Esophagus (tissue), 2 donors: ENCODE results near the gene SNAP29. TPM values are rescaled to one million over a fixed set of nuclear protein-coding genes. Genes with fewer than 3 reads are reported as not detected.
"Not testable (repeated sequence)": the region's sequence is repeated elsewhere in the genome, so short reads cannot be mapped to it uniquely, and the experiment has no call there.

Source experiments
- H3K27ac ChIP-seq, 2 donors: one replicate each; pipeline ENCODE4 v1.5.1; 2013; ENCODE audit warnings: low read depth in 2 of 2, mild to moderate bottlenecking in 2 of 2, inconsistent platforms in 1 of 2, low read length in 1 of 2, moderate library complexity in 1 of 2
- H3K27me3 ChIP-seq, 2 donors: one replicate each; pipeline ENCODE4 v1.6.1; 2013; ENCODE audit warnings: low read length in 2 of 2, control low read depth in 1 of 2, mild to moderate bottlenecking in 1 of 2; ENCODE audit not compliant: insufficient read depth in 2 of 2, control insufficient read depth in 1 of 2
- H3K36me3 ChIP-seq, 2 donors: one replicate each; pipeline ENCODE4 v1.6.1; 2013; ENCODE audit warnings: low read length in 1 of 2; ENCODE audit not compliant: control insufficient read depth in 2 of 2, insufficient read depth in 2 of 2
- H3K4me1 ChIP-seq, 2 donors: one replicate each; pipeline ENCODE4 v1.6.1; 2013; ENCODE audit warnings: low read length in 1 of 2; ENCODE audit not compliant: control insufficient read depth in 2 of 2, insufficient read depth in 2 of 2
- H3K4me3 ChIP-seq, 2 donors: one replicate each; pipeline ENCODE4 v1.5.1; 2013; ENCODE audit warnings: low read length in 2 of 2, mild to moderate bottlenecking in 2 of 2, low read depth in 1 of 2, moderate library complexity in 1 of 2
- H3K9me3 ChIP-seq, 2 donors: one replicate each; pipeline ENCODE4 v1.6.1; 2013; ENCODE audit warnings: mild to moderate bottlenecking in 2 of 2, low read depth in 1 of 2, low read length in 1 of 2, moderate library complexity in 1 of 2; ENCODE audit not compliant: control insufficient read depth in 2 of 2, insufficient read depth in 1 of 2
- WGBS, 2 donors: extraction: QIAGEN DNeasy Blood & Tissue Kit; methylation state at CpG; one replicate each; pipeline ENCODE4 v1.1.7; 2013; 5-methylcytosine and 5-hydroxymethylcytosine counted together
- polyA plus RNA-seq, 2 donors: library from polyadenylated mRNA; stranded (reverse); fragments of 200-250 nt; gene quantifications; one replicate each; pipeline ENCODE4 v1.2.3, GENCODE V29; 2013
- donor health status: healthy with polysubstance abuse.
- donor health status: Bipolar disorder and iron deficiency.

The SNAP29 gene
- polyA plus RNA-seq, 2 donors: 13.1 to 22.0 TPM

- peak overlapping the region; percentile 68 to 82 for H3K27ac ChIP-seq
- no peaks in the 10 kb centered on the region for H3K27me3 ChIP-seq
- WGBS, 2 donors: 50 to 58% methylated on average over 3 of the region's 3 CpGs
- no peak overlapping the region for H3K4me3 ChIP-seq
- H3K4me1 ChIP-seq: peaks cover 0 to 5% of the 10 kb centered on the region in 2 donors
- H3K9me3 ChIP-seq: no peaks in the 10 kb centered on the region
- H3K36me3 ChIP-seq: no peaks in the 10 kb centered on the region
These were observed 46.2 kb downstream of the SNAP29 start for GRCh38 chr22:20904980-20905355.

DNA sequence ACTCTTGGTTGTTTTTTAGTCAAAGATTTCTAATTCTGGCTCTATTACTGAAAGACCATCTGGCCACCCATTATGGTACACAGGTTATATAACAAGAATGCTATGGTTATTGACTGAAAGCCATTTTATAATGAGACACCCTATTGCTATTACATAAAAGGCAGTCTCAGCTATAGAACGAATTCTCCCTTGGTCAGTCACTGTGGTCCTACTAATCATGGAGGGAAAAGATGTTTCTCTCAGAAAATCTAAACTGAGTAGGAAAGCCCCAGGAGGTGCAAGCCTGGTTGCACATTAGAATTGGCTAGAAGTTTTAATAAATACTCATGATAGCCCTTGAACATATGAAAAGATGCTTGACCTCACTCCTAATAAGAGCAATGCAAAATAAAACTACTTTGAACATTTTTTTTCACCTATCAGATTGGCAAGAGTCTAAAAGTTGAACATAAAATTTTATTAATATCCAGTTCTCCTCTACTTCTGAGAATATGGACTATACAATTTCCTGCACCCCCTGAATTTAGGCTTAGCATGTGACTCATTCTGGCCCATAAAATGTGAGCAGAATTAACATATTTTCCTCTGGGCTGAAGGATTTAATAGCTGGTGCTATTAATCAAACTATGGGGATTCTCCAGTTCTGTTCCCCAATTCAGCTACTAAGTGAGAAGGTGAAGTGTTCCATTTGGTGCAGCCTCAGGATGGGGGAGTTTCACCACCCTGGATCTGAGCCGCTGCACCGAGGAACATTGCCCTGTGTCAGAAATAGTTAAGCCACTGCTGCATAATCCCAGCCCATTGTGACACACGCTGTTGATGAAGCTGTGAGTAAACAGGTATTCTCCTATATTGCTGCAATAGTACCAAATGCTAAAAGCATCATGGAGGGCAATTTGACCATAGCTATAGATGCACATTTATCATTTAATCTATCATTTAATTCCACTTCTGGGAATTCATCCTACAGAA is 46.9 kb downstream of the SNAP29 start:
- no peaks in the 10 kb centered on the region for H3K27me3 ChIP-seq
- peaks cover 0 to 5% of the 10 kb centered on the region in 2 donors for H3K4me1 ChIP-seq
- no peaks in the 10 kb centered on the region for H3K9me3 ChIP-seq
- no peaks in the 10 kb centered on the region for H3K36me3 ChIP-seq
- H3K27ac ChIP-seq: no peak overlapping the region
- H3K4me3 ChIP-seq: no peak overlapping the region
- 51 to 59% methylated on average over 4 of the region's 4 CpGs for WGBS, 2 donors

- Histone ChIP-seq H3K36me3 (no peaks in the 10 kb centered on the region), H3K27ac (no peak overlapping the region), H3K4me3 (no peak overlapping the region), H3K27me3 (no peaks in the 10 kb centered on the region), H3K9me3 (no peaks in the 10 kb centered on the region), H3K4me1 (peaks cover 0 to 5% of the 10 kb centered on the region in 2 donors)
- 79 to 85% methylated on average over 3 of the region's 3 CpGs for WGBS, 2 donors
These were observed 47.6 kb downstream of the SNAP29 start for GRCh38 chr22:20906387-20906767.

- not testable (repeated sequence) for H3K4me3 ChIP-seq, H3K27ac ChIP-seq, H3K9me3 ChIP-seq, H3K27me3 ChIP-seq, H3K36me3 ChIP-seq, H3K4me1 ChIP-seq
- WGBS, 2 donors: 94 to 95% methylated on average over 5 of the region's 5 CpGs
These were observed 49.9 kb downstream of the SNAP29 start for GRCh38 chr22:20908717-20909116.

- Histone ChIP-seq H3K27ac (no peak overlapping the region), H3K4me3 (no peak overlapping the region), H3K36me3 (no peaks in the 10 kb centered on the region), H3K4me1 (no peaks in the 10 kb centered on the region), H3K9me3 (no peaks in the 10 kb centered on the region), H3K27me3 (no peaks in the 10 kb centered on the region)
- WGBS, 2 donors: 72 to 74% methylated on average over 6 of the region's 6 CpGs
These were observed 50.9 kb downstream of the SNAP29 start for GRCh38 chr22:20909543-20910303.

DNA sequence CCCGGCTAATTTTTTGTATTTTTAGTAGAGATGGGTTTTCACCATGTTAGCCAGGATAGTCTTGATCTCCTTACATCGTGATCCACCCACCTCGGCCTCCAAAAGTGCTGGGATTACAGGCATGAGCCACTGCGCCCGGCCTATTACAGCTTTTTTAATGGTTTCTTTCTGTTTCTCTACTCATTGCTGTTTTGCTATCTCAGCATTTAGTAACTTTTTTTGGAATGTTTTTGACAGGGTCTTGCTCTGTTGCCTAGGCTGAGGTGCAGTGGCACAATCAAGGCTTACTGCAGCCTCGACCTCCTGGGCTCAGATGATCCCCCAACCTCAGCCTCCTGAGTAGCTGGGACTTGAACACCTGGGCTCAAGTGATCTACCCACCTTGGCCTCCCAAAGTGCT is 53.7 kb downstream of the SNAP29 start:
- Histone ChIP-seq H3K27ac (no peak overlapping the region), H3K27me3 (no peaks in the 10 kb centered on the region)
- 83 to 87% methylated on average over 6 of the region's 6 CpGs for WGBS, 2 donors

GRCh38 chr22:20916916-20917810 is 58.4 kb downstream of the SNAP29 start, which contains the start of gene CRKL:
Gene CRKL (plus strand): TSS chr22:20917407. CDS start chr22:20917935, 528 bp downstream.
- Histone ChIP-seq H3K27me3 (no peaks in the 10 kb centered on the region), H3K4me3 (peak within 1 kb of the TSS; percentile 96 to 100), H3K4me1 (peaks cover 2 to 3% of the 10 kb centered on the region in 2 donors), H3K9me3 (no peaks in the 10 kb centered on the region), H3K36me3 (no peaks in the 10 kb centered on the region), H3K27ac (peak within 1 kb of the TSS; percentile 98)
- 0% methylated on average over 92 of the region's 92 CpGs for WGBS, 2 donors

More for the DNA sequence above, 53.7 kb downstream of the SNAP29 start:
- no peaks in the 10 kb centered on the region for H3K36me3 ChIP-seq
- H3K4me3 ChIP-seq: no peak overlapping the region
- no peaks in the 10 kb centered on the region for H3K9me3 ChIP-seq
- H3K4me1 ChIP-seq: no peaks in the 10 kb centered on the region

DNA sequence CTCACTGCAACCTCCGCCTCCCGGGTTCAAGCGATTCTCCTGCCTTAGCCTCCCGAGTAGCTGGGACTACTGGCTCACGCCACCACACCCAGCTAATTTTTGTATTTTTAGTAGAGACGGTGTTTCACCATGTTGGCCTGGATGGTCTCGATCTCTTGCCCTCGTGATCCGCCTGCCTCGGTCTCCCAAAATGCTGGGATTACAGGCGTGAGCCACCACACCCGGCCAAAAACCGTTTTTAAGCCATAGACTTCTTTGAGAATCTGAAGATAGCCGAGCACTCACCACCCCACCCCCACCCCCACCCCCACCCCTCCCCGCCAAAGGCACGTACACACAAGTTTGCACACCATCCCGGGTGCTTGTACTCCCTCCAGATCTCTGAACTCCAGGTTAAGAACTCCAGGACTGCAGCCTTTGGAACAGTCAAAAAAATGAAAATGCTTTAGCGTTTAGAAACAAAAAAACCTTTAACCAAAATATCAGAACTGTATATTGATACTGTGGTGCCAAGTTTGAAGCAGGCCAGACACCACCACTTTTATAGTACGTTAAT is 59.9 kb downstream of the SNAP29 start:
- Histone ChIP-seq H3K4me1 (peaks cover 2 to 3% of the 10 kb centered on the region in 2 donors), H3K27me3 (no peaks in the 10 kb centered on the region), H3K36me3 (no peaks in the 10 kb centered on the region), H3K27ac (peak overlapping the region; percentile 41 to 53), H3K4me3 (peak overlapping the region; percentile 96 to 100), H3K9me3 (no peaks in the 10 kb centered on the region)
- 1% methylated on average over 18 to 19 of the region's 19 CpGs for WGBS, 2 donors

DNA sequence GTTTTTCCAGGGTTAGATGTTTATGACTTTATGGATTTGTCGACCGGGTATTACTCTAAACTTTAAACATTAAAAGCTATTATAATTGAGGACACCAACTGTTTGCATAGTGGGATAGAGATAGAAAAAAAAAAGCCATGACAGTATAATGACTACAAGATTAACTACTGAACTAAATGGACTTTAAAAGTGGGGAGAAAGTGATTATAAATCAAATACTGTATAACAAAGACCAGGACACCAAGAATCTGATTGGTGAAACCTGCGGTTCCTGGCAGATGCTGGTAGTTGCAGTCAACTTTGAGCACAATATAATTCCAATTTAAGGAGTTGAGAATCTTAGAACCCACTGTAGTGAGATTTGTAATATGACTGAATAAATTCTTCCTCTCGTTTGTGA is 60.9 kb downstream of the SNAP29 start:
- WGBS, 2 donors: 5 to 6% methylated on average over 4 of the region's 4 CpGs
- no peaks in the 10 kb centered on the region for H3K27me3 ChIP-seq
- H3K4me3 ChIP-seq: peak overlapping the region in 1 of 2 donors; percentile 96
- no peaks in the 10 kb centered on the region for H3K9me3 ChIP-seq
- peaks cover 2 to 3% of the 10 kb centered on the region in 2 donors for H3K4me1 ChIP-seq
- no peak overlapping the region for H3K27ac ChIP-seq
- H3K36me3 ChIP-seq: no peaks in the 10 kb centered on the region
